HL-60 (cell line): ENCODE measurements around the gene SAG.

Experiments
- POLR2AphosphoS5 ChIP-seq: IDR thresholded peaks from 2 replicates; pipeline ENCODE4 v1.6.1; 2012; ENCODE audit warnings: low read depth
- TF ChIP-seq, protein P1 (sequence below): IDR thresholded peaks from 2 replicates; pipeline ENCODE4 v1.6.1; 2012; ENCODE audit warnings: low read depth; ENCODE audit not compliant: insufficient replicate concordance
- TF ChIP-seq, protein P2 (sequence below): IDR thresholded peaks from one replicate; pipeline ENCODE4 v1.5.1; 2011; ENCODE audit warnings: low read length, control low read depth, inconsistent platforms; ENCODE audit not compliant: insufficient read depth

GRCh38 chr2:233320470-233320869, 12.9 kb downstream of the SAG start:
- TF ChIP-seq, protein P1, sequence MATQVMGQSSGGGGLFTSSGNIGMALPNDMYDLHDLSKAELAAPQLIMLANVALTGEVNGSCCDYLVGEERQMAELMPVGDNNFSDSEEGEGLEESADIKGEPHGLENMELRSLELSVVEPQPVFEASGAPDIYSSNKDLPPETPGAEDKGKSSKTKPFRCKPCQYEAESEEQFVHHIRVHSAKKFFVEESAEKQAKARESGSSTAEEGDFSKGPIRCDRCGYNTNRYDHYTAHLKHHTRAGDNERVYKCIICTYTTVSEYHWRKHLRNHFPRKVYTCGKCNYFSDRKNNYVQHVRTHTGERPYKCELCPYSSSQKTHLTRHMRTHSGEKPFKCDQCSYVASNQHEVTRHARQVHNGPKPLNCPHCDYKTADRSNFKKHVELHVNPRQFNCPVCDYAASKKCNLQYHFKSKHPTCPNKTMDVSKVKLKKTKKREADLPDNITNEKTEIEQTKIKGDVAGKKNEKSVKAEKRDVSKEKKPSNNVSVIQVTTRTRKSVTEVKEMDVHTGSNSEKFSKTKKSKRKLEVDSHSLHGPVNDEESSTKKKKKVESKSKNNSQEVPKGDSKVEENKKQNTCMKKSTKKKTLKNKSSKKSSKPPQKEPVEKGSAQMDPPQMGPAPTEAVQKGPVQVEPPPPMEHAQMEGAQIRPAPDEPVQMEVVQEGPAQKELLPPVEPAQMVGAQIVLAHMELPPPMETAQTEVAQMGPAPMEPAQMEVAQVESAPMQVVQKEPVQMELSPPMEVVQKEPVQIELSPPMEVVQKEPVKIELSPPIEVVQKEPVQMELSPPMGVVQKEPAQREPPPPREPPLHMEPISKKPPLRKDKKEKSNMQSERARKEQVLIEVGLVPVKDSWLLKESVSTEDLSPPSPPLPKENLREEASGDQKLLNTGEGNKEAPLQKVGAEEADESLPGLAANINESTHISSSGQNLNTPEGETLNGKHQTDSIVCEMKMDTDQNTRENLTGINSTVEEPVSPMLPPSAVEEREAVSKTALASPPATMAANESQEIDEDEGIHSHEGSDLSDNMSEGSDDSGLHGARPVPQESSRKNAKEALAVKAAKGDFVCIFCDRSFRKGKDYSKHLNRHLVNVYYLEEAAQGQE = no peak
- TF ChIP-seq, protein P2, sequence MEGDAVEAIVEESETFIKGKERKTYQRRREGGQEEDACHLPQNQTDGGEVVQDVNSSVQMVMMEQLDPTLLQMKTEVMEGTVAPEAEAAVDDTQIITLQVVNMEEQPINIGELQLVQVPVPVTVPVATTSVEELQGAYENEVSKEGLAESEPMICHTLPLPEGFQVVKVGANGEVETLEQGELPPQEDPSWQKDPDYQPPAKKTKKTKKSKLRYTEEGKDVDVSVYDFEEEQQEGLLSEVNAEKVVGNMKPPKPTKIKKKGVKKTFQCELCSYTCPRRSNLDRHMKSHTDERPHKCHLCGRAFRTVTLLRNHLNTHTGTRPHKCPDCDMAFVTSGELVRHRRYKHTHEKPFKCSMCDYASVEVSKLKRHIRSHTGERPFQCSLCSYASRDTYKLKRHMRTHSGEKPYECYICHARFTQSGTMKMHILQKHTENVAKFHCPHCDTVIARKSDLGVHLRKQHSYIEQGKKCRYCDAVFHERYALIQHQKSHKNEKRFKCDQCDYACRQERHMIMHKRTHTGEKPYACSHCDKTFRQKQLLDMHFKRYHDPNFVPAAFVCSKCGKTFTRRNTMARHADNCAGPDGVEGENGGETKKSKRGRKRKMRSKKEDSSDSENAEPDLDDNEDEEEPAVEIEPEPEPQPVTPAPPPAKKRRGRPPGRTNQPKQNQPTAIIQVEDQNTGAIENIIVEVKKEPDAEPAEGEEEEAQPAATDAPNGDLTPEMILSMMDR = no peak
- no peak for TF ChIP-seq POLR2AphosphoS5
